ENCODE results near the gene SETD2. TPM values are rescaled to one million over a fixed set of nuclear protein-coding genes. Genes with fewer than 3 reads are reported as not detected.

Gene SETD2
- total and polyA plus RNA-seq, 2 experiments from 2014 or later: 16.7 to 45.2 TPM

GRCh38 chr3:46981932-46982471 is 181.9 kb downstream of the SETD2 start (continued):
- no peak for TF ChIP-seq CTCF (conservative IDR thresholded peaks at IDR 0.05; ENCODE audit: low read depth in 2 of 2)

- Histone ChIP-seq H3F3A (replicated peaks; ENCODE audit: low read depth) (no peaks in the 10 kb centered on the region; the same call in 1 of the 2 replicates), H3K79me2 (replicated peaks; ENCODE audit: insufficient read depth) (peaks cover 18% of the 10 kb centered on the region), H3K9me2 (ENCODE audit: insufficient read depth) (no peaks in the 10 kb centered on the region), H3K4me2 (peak overlapping the region; percentile 91), H3K36me3 (ENCODE audit: insufficient read depth) (no peaks in the 10 kb centered on the region), H3K27me3 (ENCODE audit: insufficient read depth) (0 out of 2 replicates have a peak, but pooled peaks cover 5% of the 10 kb centered on the region), H4K20me1 (replicated peaks; ENCODE audit: insufficient read depth) (peaks cover 16% of the 10 kb centered on the region), H2AFZ (no peak overlapping the region), H3K4me1 (ENCODE audit: insufficient read depth) (peaks cover 11% of the 10 kb centered on the region), H3K27ac (ENCODE audit: low read depth) (no peak overlapping the region), H3K4me3 (peak overlapping the region; percentile 78)
- Mint-ChIP-seq H3K27me3 (ENCODE audit: insufficient read depth, low read depth, poor library complexity) (peaks cover 39% of the 10 kb centered on the region), H3K9me3 (peaks cover 6% of the 10 kb centered on the region; the same call in 1 of the 3 replicates), H3K4me1 (peaks cover 33% of the 10 kb centered on the region), H3K36me3 (ENCODE audit: low read depth) (no peaks in the 10 kb centered on the region), H3K4me3 (peak overlapping the region; percentile 77), H3K27ac (no peak overlapping the region)
- DNase-seq (ENCODE audit: low spot score) (no peak), ATAC-seq (no peak)
- TF ChIP-seq POLR2AphosphoS5 (IDR thresholded peaks at IDR 0.05; ENCODE audit: low read depth) (no peak), ETS1 (IDR thresholded peaks at IDR 0.05) (no peak), ZNF114 (CRISPR knock-in tag; IDR thresholded peaks at IDR 0.05) (no peak), JUNB (IDR thresholded peaks at IDR 0.05; ENCODE audit: unreplicated experiment) (no peak), ZNF462 (CRISPR knock-in tag; IDR thresholded peaks at IDR 0.05) (no peak)
These were observed 183.9 kb downstream of the SETD2 start for GRCh38 chr3:46979958-46980497.

Measured in GM23338 (cell line).